Spleen (tissue), 11 donors: ENCODE measurements around the gene GSTO1. TPM values are rescaled to one million over a fixed set of nuclear protein-coding genes. Genes with fewer than 3 reads are reported as not detected.
A peak's percentile ranks its signal among the peaks of the same experiment; 100 is the strongest.

Experiments
- DNase-seq: peaks from one replicate; pipeline ENCODE4 v3.0.0-alpha.2; 2020
- H3K27ac ChIP-seq, 8 donors: fragments of 200-600 bp; sonication (generic) in 7 of 8; 1 replicate in 4 of 8; 2 replicates in 4 of 8; pipeline versions ENCODE4 v1.5.0 to v1.8.0; 2016 to 2021; ENCODE audit warnings: inconsistent platforms in 4 of 8, mild to moderate bottlenecking in 4 of 8, moderate library complexity in 1 of 8
- H3K27me3 ChIP-seq, 7 donors: fragments of 200-600 bp; sonication (generic) in 6 of 7; replicated peaks in 1 of 7; 1 replicate in 4 of 7; 2 replicates in 3 of 7; pipeline versions ENCODE4 v1.5.0 to v1.8.0; 2016 to 2021; ENCODE audit warnings: inconsistent platforms in 3 of 7, mild to moderate bottlenecking in 1 of 7
- H3K36me3 ChIP-seq, 6 donors: fragments of 200-600 bp; sonication (generic) in 5 of 6; 1 replicate in 4 of 6; 2 replicates in 2 of 6; pipeline versions ENCODE4 v1.5.0 to v1.8.0; 2016 to 2021; ENCODE audit warnings: inconsistent platforms in 2 of 6
- H3K4me1 ChIP-seq, 6 donors: fragments of 200-600 bp; sonication (generic) in 5 of 6; 1 replicate in 3 of 6; 2 replicates in 3 of 6; pipeline versions ENCODE4 v1.5.0 to v1.8.0; 2016 to 2021; ENCODE audit warnings: inconsistent platforms in 3 of 6
- H3K4me3 ChIP-seq, 8 donors: fragments of 200-600 bp; sonication (generic) in 7 of 8; 1 replicate in 4 of 8; 2 replicates in 4 of 8; pipeline versions ENCODE4 v1.5.0 to v1.8.0; 2016 to 2021; ENCODE audit warnings: inconsistent platforms in 4 of 8, mild to moderate bottlenecking in 4 of 8, moderate library complexity in 2 of 8
- H3K9me3 ChIP-seq, 8 donors: fragments of 200-600 bp; sonication (generic) in 7 of 8; 1 replicate in 4 of 8; 2 replicates in 4 of 8; pipeline versions ENCODE4 v1.5.0 to v1.8.0; 2016 to 2021; ENCODE audit warnings: inconsistent platforms in 4 of 8
- CTCF ChIP-seq, 11 experiments: fragments of 200-600 bp in 7 of 11; fragments of 450-650 bp in 4 of 11; sonication (generic) in 4 of 11; IDR thresholded peaks in 8 of 11; conservative IDR thresholded peaks in 3 of 11; 1 replicate in 7 of 11; 2 replicates in 4 of 11; pipeline versions ENCODE4 v1.4.0 to v1.8.0; 2016 to 2021; ENCODE audit warnings: antibody characterized with exemption in 11 of 11, inconsistent platforms in 4 of 11, mild to moderate bottlenecking in 1 of 11
- POLR2A ChIP-seq, 3 donors: fragments of 450-650 bp; IDR thresholded peaks; one replicate each; pipeline ENCODE4 v1.5.1; 2017; ENCODE audit warnings: antibody characterized with exemption in 3 of 3, mild to moderate bottlenecking in 1 of 3
- POLR2AphosphoS5 ChIP-seq, 3 donors: sonication (generic); formaldehyde crosslinking; IDR thresholded peaks; one replicate each; pipeline ENCODE4 v1.5.1; 2017; ENCODE audit warnings: antibody characterized with exemption in 3 of 3
- WGBS, 5 donors: extraction: QIAGEN DNeasy Blood & Tissue Kit in 3 of 5; methylation state at CpG; one replicate each; pipeline versions ENCODE4 v1.1.5 to v1.1.7; 2013 to 2018; 5-methylcytosine and 5-hydroxymethylcytosine counted together
- intact Hi-C: fragments of 100-400 bp; cut with DNase I; formaldehyde crosslinking; loops from one replicate; pipeline ENCODE4 v1.15.0; 2023; ENCODE audit warnings: low total_unique reads
- polyA plus RNA-seq, 3 donors: library from polyadenylated mRNA; stranded (reverse); fragments of 200-250 nt; gene quantifications; one replicate each; pipeline ENCODE4 v1.2.1, GENCODE V29; 2013
- total RNA-seq, 7 donors: library from RNA; depleted of rRNA in 3 of 7; stranded (reverse); fragments of >200 nt in 3 of 7; fragmentation: NEBNext Ultra II Directional in 4 of 7; extraction: Animal tissue kit (Norgen Biotek cat#: 25700) in 4 of 7; gene quantifications; one replicate each; pipeline versions ENCODE4 v1.1.0 to v1.2.1, GENCODE V29; 2016 to 2021
- donor health status: healthy with polysubstance abuse.
- donor health status: DM: no; HTN: no; CAD: no; lungs with moderate emphysema.
- donor health status: DM: no; HTN: no; CAD: no.
- donor health status: Bipolar disorder and iron deficiency.
- donor health status: healthy.
- donor health status: DM: no; HTN: no; CAD: no.
- donor health status: DM: yes; HTN: yes; CAD: no.

The GSTO1 gene
- total and polyA plus RNA-seq, 10 donors: 64.4 to 157 (median 90.8) TPM

- no peaks in the 10 kb centered on the region for H3K27me3 ChIP-seq
- intact Hi-C loops: no loop called here
- peak overlapping the region in 7 of 8 donors; percentile 96 to 99 (median 97) for H3K27ac ChIP-seq
- DNase-seq: no peak
- peak overlapping the region in 7 of 8 donors; percentile 79 to 94 (median 85) for H3K4me3 ChIP-seq
- peaks cover 0 to 19% (median 9%) of the 10 kb centered on the region in 6 donors for H3K36me3 ChIP-seq
- WGBS, 5 donors: 65 to 74% (median 72%) methylated on average over 10 of the region's 10 CpGs
- H3K4me1 ChIP-seq: peaks cover 23 to 50% (median 42%) of the 10 kb centered on the region in 6 donors
- no peaks in the 10 kb centered on the region for H3K9me3 ChIP-seq
- no peak for TF ChIP-seq POLR2AphosphoS5 (IDR thresholded peaks at IDR 0.05)
- no peak for TF ChIP-seq POLR2A (IDR thresholded peaks at IDR 0.05)
- TF ChIP-seq CTCF (IDR thresholded peaks at IDR 0.05 in 8 of 11, conservative IDR thresholded peaks at IDR 0.05 in 3 of 11): no peak
Observed at GRCh38 chr10:104253606-104254410, 884 bp upstream of the GSTO1 start.

DNA sequence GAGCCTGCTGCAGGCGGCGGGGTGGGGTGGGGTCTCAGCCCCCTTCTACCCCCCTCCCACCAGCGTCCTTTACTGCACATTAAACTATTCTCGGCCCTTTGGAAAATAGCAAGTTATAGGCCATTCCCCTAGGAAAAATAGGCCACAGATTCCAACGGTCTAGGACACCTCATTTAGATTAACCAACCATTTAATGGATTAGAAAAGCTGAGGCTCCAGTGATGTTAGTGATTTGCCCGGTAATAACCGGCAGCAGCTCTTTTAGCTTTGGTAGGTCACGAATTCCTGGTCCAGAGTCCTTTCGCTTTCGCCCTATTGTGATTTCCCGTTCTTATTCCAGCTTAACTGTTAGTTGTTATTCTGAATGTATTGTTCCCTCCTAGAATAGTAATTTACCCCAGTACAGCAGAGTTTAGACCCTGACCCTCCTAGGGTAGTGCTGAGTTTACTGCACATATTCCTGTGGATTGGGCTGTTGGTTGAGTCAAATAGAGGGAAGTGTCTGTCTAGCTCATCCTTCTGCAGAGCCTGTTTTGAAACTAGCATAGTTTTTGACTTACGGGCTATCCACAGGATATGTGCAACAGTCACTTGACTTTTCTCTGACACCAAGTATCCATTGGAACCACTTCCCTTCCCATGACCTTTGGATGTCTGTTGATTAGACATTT is 754 bp downstream of the GSTO1 start:
- peaks cover 34 to 66% (median 59%) of the 10 kb centered on the region in 6 donors for H3K4me1 ChIP-seq
- WGBS, 5 donors: 0 to 1% (median 0%) methylated on average over 12 of the region's 12 CpGs

DNA sequence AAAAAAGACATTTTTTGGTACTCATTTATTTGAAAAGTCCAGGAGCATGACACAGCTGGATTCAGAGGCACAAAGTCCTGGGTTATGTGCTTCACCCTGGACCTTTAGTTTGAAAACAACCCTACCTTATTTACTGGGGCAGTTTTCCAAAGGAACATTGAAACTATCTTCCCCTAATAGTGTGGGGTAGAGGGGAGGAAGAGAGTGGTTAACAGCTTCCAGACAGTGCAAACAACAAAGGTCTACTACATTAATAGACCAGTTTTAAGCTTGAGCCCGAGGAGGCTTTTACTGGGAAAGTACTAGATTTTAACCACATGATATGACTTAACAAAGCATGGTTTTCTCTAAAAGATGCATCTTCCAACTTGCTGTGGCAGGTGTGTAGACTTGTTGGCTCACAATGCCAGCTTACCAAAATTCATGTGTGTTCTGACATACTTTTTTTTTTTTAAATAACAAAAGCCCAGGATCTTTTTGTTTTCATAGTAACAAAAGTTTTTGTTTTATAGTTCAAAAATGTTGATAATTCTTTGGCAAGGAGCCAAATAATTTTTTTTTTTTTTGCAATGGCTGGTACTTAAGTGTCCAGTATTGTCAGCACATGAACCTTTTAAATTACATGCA is 1.8 kb downstream of the GSTO1 start:
- Histone ChIP-seq H3K27me3 (no peaks in the 10 kb centered on the region), H3K4me3 (peak overlapping the region in 7 of 8 donors; percentile 79 to 94 (median 93)), H3K4me1 (peaks cover 36 to 76% (median 69%) of the 10 kb centered on the region in 6 donors), H3K27ac (peak overlapping the region; percentile 87 to 99 (median 97)), H3K9me3 (no peaks in the 10 kb centered on the region), H3K36me3 (peaks cover 0 to 45% (median 27%) of the 10 kb centered on the region in 6 donors)
- WGBS, 5 donors: 4 to 12% (median 7%) methylated on average over 1 of the region's 1 CpG
- no peak for TF ChIP-seq POLR2A (IDR thresholded peaks at IDR 0.05)
- TF ChIP-seq POLR2AphosphoS5 (IDR thresholded peaks at IDR 0.05): no peak
- TF ChIP-seq CTCF (IDR thresholded peaks at IDR 0.05 in 8 of 11, conservative IDR thresholded peaks at IDR 0.05 in 3 of 11): no peak
- no peak for DNase-seq
- intact Hi-C loops: no loop called here

More for the DNA sequence above, 754 bp downstream of the GSTO1 start:
- intact Hi-C loops: no loop called here
- Histone ChIP-seq H3K9me3 (no peaks in the 10 kb centered on the region), H3K27ac (peak overlapping the region; percentile 87 to 99 (median 97)), H3K27me3 (no peaks in the 10 kb centered on the region), H3K36me3 (peaks cover 0 to 35% (median 22%) of the 10 kb centered on the region in 6 donors), H3K4me3 (peak overlapping the region; percentile 79 to 94 (median 89))
- no peak for DNase-seq
- TF ChIP-seq POLR2AphosphoS5 (IDR thresholded peaks at IDR 0.05) (peak in 1 of 3 donors; percentile 68), CTCF (IDR thresholded peaks at IDR 0.05 in 8 of 11, conservative IDR thresholded peaks at IDR 0.05 in 3 of 11) (no peak), POLR2A (IDR thresholded peaks at IDR 0.05) (peak in 1 of 3 donors; percentile 43)
